ENCODE data around the gene DPF3.

- TF ChIP-seq CTCF (IDR thresholded peaks at IDR 0.05), result no peak
- no peak for TF ChIP-seq POLR2A (IDR thresholded peaks at IDR 0.05)
Observed at GRCh38 chr14:72721083-72721482, 172.8 kb downstream of the DPF3 start.

All from esophagus squamous epithelium (tissue), 4 donors.